ENCODE results near the gene SUSD4.
A peak's percentile ranks its signal among the peaks of the same experiment; 100 is the strongest.

Gene SUSD4

GRCh38 chr1:223227486-223228196 lies 136.3 kb downstream of the SUSD4 start:
- DNase-seq: no peak

GRCh38 chr1:223227031-223227430 lies 136.9 kb downstream of the SUSD4 start:
- DNase-seq: no peak

- no peak for DNase-seq
These were observed 137.7 kb downstream of the SUSD4 start for GRCh38 chr1:223226271-223226670.

GRCh38 chr1:223225481-223225880 lies 138.5 kb downstream of the SUSD4 start:
- DNase-seq: no peak

DNA sequence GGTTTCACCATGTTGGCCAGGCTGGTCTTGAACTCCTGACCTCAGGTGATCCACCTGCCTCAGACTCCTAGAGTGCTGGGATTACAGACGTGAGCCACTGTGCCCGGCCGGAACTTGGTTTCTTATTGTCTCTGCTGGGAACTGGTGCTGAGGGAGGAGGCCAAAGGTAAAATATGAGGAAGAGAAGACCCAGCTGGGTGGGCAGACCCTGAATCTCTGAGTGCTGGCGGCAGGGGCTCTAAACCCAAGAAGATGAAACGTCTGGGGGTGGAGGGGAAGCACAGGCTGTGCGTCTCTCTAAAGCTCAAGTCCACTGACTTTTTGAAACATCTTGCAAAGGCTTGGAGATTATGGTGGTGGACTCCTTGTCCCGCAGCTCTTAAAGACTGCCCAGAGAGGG lies 138.9 kb downstream of the SUSD4 start:
- DNase-seq: no peak

DNA sequence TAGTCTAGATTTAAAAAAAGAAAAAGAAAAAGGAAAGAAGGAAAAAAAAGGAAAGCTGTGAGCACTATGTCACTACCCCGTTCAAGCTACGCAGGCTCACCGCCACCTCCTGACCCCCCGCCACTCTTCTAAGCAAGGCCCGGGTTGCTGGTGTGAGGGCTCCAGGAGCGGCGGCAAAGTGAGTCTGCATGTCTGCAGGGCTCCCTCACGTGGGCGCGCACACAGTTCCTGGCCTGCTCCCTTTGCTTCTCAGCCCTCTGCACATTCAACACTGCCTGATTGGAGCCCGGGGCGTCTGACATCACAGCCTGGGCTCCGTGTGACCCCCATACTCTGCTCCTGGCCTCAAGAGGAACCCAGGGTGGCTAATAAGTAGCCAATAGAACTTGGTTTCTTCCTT lies 139.5 kb downstream of the SUSD4 start:
- DNase-seq: no peak

DNA sequence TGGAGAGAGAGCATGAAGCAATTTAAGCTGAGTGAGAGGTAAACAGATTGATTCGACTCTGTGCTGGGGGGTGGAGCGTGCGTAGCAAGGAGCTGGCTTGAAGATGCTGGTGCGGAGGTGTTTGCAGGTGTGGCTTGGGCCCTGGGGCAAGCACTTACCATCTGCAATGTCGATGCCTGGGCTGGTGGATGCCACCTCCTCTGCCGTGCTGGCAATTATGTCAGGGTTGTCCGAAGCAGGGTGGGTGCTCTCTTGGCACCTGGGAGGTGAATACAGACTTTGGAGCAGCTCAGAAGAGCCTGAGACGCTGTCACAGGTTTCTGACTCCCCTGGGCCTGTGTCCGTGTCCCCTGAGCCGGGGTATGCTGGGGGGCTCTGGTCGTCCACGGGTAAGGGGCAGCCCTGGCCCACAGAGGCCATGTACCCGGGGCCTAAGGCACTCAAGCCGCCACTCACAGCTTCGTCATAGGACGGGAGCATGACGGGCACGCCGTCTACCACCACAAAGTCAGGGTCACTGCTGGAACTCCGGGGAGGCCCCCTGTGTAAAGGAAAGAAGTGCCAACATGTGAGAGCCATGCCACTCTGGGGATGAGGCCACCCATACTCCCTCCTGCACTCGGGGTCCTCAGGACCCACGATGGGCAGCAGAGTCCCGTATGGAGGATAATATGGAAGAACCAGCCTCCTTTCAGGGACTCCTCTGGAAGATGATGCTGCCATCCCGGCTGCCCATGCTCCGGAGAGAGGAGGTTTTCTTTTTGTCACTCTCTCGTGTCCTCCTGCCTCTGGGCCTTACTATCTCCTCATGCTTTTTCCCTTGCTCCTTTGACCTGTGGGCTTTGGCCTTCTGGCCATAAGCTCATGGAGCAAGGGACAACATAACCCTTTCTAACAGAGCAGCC lies 140.6 kb downstream of the SUSD4 start:
- DNase-seq: no peak

- DNase-seq: no peak
These were observed 141.6 kb downstream of the SUSD4 start for GRCh38 chr1:223222377-223222776.

DNA sequence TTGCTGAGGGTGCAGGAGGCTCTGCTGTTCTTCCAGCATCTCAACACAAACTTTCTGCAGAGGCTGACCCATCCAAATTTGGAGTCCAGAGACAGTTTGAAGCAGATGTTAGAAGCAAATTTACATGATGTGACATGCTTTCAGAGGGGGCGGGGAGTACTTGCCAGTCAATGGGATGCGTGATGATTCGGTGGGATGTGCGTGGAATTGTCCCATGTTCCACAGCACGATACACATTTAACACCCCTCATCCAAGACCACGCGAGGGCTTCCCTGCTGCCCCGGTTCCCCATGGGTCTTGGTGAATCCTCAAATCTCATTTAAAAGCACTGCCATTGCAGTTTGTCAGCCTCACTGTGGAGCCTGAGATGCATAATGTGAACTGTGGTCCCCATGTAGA lies 142.3 kb downstream of the SUSD4 start:
- DNase-seq: no peak

- no peak for DNase-seq
These were observed 143.9 kb downstream of the SUSD4 start for GRCh38 chr1:223219846-223220610.

DNA sequence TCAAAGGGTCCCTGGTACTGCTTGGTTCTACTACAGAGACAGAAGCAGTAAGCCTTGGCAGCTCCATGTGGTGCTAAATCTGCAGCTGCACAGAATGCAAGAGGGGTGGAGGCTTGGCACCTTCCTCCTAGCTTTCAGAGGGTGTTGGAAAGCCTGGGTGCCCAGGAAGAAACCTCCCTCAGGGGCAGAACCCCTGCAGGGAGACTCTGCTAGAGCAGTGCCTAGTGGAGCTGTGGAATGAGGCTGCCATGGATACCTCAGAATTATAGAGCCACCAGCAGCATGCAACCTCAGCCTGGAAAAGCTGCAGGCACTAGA lies 144.7 kb downstream of the SUSD4 start:
- no peak for DNase-seq

GRCh38 chr1:223217781-223218180 lies 146.2 kb downstream of the SUSD4 start:
- DNase-seq: no peak

DNA sequence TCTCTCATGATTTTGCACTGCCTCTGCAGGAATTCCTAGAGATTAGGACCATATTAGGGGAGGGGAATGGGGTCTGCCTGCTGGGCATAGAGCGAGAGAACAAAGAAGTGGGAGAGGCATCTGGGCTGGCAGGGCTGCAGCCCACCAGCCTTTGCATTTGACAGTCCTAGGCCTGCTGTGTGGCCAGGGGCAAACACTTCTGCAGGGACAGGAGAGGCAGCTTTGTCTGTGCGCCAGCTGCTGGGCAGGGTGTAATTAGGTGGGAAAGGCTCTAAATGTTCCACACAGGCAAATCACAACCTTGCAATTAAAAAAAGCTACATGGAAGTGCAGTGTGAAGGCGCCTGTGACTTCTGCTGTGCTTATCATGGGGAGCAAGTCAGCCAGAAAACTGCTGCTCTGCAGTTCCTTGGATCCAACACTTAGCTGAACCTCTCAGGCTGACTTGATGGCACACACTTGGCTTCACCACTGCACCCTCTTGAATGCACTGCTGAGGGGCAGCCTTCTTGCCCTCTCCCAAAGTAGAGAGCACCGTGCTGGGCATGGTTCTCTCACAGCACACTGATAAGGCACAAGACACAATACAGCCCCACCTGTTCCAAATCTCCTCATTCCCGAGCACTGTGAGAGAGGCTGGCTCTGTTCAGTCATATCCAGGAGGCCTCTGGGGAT lies 147.3 kb downstream of the SUSD4 start:
- DNase-seq: no peak

DNA sequence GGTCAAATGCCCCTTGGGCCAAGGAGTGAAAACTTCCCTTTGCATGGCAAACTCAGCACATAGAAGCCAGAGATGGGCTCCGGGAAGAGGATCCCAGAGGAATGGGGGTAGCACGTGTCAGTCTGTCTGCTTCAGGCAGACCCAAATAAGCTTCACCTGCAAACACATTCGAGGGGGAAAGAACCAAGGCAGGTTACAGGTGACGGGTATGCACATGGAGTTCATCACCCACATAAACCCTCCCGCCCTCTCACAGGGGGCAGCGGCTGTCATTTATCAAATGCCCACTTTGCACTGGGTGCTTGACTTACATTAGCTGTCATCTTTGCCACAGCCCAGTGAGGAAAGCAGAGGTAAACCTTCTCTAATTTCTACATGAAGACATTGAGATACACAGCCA lies 147.9 kb downstream of the SUSD4 start:
- no peak for DNase-seq

DNA sequence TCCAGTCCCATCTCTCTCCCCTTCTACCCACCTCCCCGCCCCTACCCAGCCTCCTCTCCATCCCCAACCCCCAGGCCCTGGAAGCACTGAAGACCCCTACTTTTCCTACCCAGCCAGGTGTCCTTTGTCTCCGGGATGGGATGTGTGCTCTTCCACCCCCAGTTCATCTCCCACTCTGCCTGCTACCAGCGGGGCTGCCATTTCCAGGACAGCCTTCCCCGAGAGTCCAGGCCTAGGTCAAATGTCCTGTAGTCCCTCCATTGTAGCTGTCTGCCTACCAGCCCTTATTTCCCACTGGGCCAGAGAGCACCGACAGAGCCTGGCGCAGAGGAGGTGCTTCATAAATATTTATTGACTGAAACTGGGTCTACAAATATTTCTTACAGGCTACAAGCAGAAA lies 148.9 kb downstream of the SUSD4 start:
- no peak for DNase-seq

DNA sequence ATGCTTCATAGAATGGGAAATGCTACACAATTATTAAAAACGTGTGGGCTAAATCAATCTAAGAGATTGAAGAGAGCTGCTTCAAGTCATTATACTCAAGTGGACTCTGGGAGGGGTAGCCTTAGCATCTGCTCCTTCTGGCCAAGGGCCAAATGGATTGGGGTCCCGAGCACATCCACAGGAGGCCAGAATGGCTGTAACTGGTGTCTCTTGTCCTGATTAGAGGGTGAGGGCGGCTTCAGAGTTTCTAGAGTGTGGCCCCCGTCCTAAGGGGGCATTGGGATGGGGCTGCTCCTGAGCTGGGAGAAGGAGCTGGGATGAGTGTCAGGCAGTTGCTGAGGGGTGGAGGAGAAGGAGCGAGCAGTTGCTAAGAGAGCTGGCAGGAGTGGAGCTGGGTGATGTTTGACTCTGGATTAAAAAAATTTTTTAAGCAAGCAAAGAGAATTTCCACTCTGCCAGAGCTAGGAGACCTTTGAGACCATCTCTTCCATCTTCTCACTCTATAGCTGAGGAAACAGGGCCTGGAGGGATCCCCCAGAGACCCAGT lies 149.6 kb downstream of the SUSD4 start:
- no peak for DNase-seq

GRCh38 chr1:223212441-223212840 lies 151.5 kb downstream of the SUSD4 start:
- peak; percentile 88 for DNase-seq

- DNase-seq: no peak
These were observed 152.5 kb downstream of the SUSD4 start for GRCh38 chr1:223211323-223211985.

GRCh38 chr1:223210788-223211120 lies 153.2 kb downstream of the SUSD4 start:
- no peak for DNase-seq

GRCh38 chr1:223209992-223210787 lies 153.8 kb downstream of the SUSD4 start:
- no peak for DNase-seq

DNA sequence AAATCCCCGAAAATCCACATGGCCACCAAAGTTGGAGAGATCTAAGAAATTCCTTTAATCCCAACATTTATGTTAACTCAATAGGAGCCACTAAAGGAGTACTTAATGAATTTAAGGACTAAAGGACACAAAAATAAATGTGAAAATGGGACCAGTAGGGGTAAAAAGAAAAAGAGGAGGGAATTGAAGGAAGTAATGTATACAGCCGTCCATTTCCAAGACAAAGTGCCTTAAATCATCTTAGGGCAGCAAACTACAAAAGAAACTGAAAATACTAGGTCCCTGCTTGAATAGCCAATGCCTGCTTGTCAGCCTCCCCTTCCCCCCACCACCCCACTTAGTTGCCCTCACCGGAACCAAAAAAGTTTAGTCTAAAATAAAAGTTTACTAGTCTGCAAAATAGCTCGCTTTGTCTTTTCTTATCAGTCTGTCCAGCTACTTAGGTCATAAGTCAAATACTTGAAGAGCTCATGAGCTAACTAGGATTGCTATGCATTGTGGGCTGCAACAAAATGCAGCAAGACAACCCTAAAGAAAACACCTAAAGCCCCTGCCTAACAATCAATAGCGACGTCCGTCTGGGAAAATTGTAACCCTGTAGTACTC lies 154.6 kb downstream of the SUSD4 start:
- DNase-seq: no peak
